MM.1S (cell line): ENCODE results near the gene SH2D4B.

Source experiments
- DNase-seq: peaks from one replicate; pipeline ENCODE4 v3.0.0-alpha.2; 2015
- H2AFZ ChIP-seq: fragments of 300-600 bp; sonication (generic); 2 replicates; pipeline ENCODE4 v1.6.0; 2016; ENCODE audit warnings: antibody characterized with exemption, low read length
- H3F3A ChIP-seq: fragments of 300-600 bp; sonication (generic); 2 replicates; pipeline ENCODE4 v1.6.1; 2016; ENCODE audit warnings: mild to moderate bottlenecking, antibody characterized with exemption, low read length, moderate library complexity, mixed read lengths; ENCODE audit not compliant: insufficient read depth
- H3K27ac ChIP-seq: fragments of 300-600 bp; sonication (generic); 2 replicates; pipeline ENCODE4 v1.5.1; 2016; ENCODE audit warnings: mild to moderate bottlenecking, low read length
- H3K27me3 ChIP-seq: fragments of 300-600 bp; sonication (generic); replicated peaks from 2 replicates; pipeline ENCODE4 v1.6.0; 2016; ENCODE audit warnings: low read length; ENCODE audit not compliant: insufficient read depth
- H3K36me3 ChIP-seq: fragments of 300-600 bp; sonication (generic); replicated peaks from 2 replicates; pipeline ENCODE4 v1.6.1; 2016; ENCODE audit warnings: mild to moderate bottlenecking, low read length, mixed read lengths; ENCODE audit not compliant: insufficient read depth
- H3K4me1 ChIP-seq: fragments of 300-600 bp; sonication (generic); 2 replicates; pipeline ENCODE4 v1.6.1; 2016; ENCODE audit warnings: low read length, mixed read lengths
- H3K4me2 ChIP-seq: fragments of 300-600 bp; sonication (generic); 2 replicates; pipeline ENCODE4 v1.6.0; 2016; ENCODE audit warnings: low read depth, low read length
- H3K4me3 ChIP-seq: fragments of 300-600 bp; sonication (generic); 2 replicates; pipeline ENCODE4 v1.5.1; 2016; ENCODE audit warnings: low read length, mixed read lengths
- H3K79me2 ChIP-seq: fragments of 300-600 bp; sonication (generic); 2 replicates; pipeline ENCODE4 v1.6.1; 2016; ENCODE audit warnings: mixed run types, low read length, mixed read lengths
- H3K9ac ChIP-seq: fragments of 300-600 bp; sonication (generic); 2 replicates; pipeline ENCODE4 v1.6.1; 2016; ENCODE audit warnings: low read length, mixed read lengths
- H3K9me2 ChIP-seq: fragments of 300-600 bp; sonication (generic); replicated peaks from 2 replicates; pipeline ENCODE4 v1.6.1; 2016; ENCODE audit warnings: mild to moderate bottlenecking, low read length, mixed read lengths; ENCODE audit not compliant: insufficient read depth
- H3K9me3 ChIP-seq: fragments of 300-600 bp; sonication (generic); replicated peaks from 2 replicates; pipeline ENCODE4 v1.6.1; 2016; ENCODE audit warnings: mild to moderate bottlenecking, low read length, mixed read lengths; ENCODE audit not compliant: insufficient read depth
- H4K20me1 ChIP-seq: fragments of 300-600 bp; sonication (generic); 2 replicates; pipeline ENCODE4 v1.6.1; 2016; ENCODE audit warnings: mild to moderate bottlenecking, low read length, moderate library complexity, mixed read lengths; ENCODE audit not compliant: insufficient read depth
- CTCF ChIP-seq: fragments of 300-600 bp; sonication (generic); IDR thresholded peaks from 2 replicates; pipeline ENCODE4 v1.5.1; 2016; ENCODE audit warnings: antibody characterized with exemption, low read length, mixed read lengths
- EZH2 ChIP-seq: fragments of 300-600 bp; sonication (generic); optimal IDR thresholded peaks from 2 replicates; pipeline ENCODE3; 2017; ENCODE audit warnings: low read depth, mild to moderate bottlenecking, antibody characterized with exemption, low read length, mixed read lengths
- EZH2phosphoT487 ChIP-seq: fragments of 300-600 bp; sonication (generic); IDR thresholded peaks from 2 replicates; pipeline ENCODE4 v1.6.1; 2018; ENCODE audit warnings: antibody characterized with exemption, low read length

Gene SH2D4B

GRCh38 chr10:80552151-80552646, 14.5 kb downstream of the SH2D4B start:
- DNase-seq = no peak
- H4K20me1 ChIP-seq = no peaks in the 10 kb centered on the region

GRCh38 chr10:80553436-80553835, 15.7 kb downstream of the SH2D4B start:
- no peaks in the 10 kb centered on the region for H3K9me3 ChIP-seq
- no peak for TF ChIP-seq EZH2phosphoT487
- TF ChIP-seq CTCF = no peak
- TF ChIP-seq EZH2 = no peak
- no peaks in the 10 kb centered on the region for H4K20me1 ChIP-seq
- H3K9me2 ChIP-seq = no peaks in the 10 kb centered on the region
- no peaks in the 10 kb centered on the region for H3K4me1 ChIP-seq
- no peak overlapping the region for H3K9ac ChIP-seq
- H3K36me3 ChIP-seq = no peaks in the 10 kb centered on the region
- H3K4me3 ChIP-seq = no peak overlapping the region
- no peaks in the 10 kb centered on the region for H3F3A ChIP-seq
- no peak overlapping the region for H2AFZ ChIP-seq
- no peaks in the 10 kb centered on the region for H3K79me2 ChIP-seq
- no peaks in the 10 kb centered on the region for H3K27me3 ChIP-seq
- DNase-seq = no peak
- H3K4me2 ChIP-seq = no peak overlapping the region
- H3K27ac ChIP-seq = no peak overlapping the region

More at GRCh38 chr10:80552151-80552646, 14.5 kb downstream of the SH2D4B start:
- Histone ChIP-seq H3K4me1 (no peaks in the 10 kb centered on the region), H2AFZ (no peak overlapping the region), H3K4me2 (no peak overlapping the region), H3K27ac (no peak overlapping the region), H3K79me2 (no peaks in the 10 kb centered on the region), H3F3A (no peaks in the 10 kb centered on the region), H3K4me3 (no peak overlapping the region), H3K9ac (no peak overlapping the region), H3K9me3 (no peaks in the 10 kb centered on the region), H3K9me2 (no peaks in the 10 kb centered on the region), H3K36me3 (no peaks in the 10 kb centered on the region), H3K27me3 (no peaks in the 10 kb centered on the region)
- TF ChIP-seq EZH2phosphoT487 = no peak
- TF ChIP-seq CTCF = no peak
- no peak for TF ChIP-seq EZH2

- Histone ChIP-seq H3K79me2 (no peaks in the 10 kb centered on the region), H3F3A (no peaks in the 10 kb centered on the region), H3K4me2 (no peak overlapping the region), H3K9me2 (no peaks in the 10 kb centered on the region), H3K27ac (no peak overlapping the region), H2AFZ (no peak overlapping the region), H3K9me3 (no peaks in the 10 kb centered on the region), H4K20me1 (no peaks in the 10 kb centered on the region), H3K36me3 (no peaks in the 10 kb centered on the region), H3K9ac (no peak overlapping the region), H3K27me3 (no peaks in the 10 kb centered on the region), H3K4me3 (no peak overlapping the region), H3K4me1 (no peaks in the 10 kb centered on the region)
- TF ChIP-seq CTCF = no peak
- no peak for TF ChIP-seq EZH2phosphoT487
- TF ChIP-seq EZH2 = no peak
- DNase-seq = no peak
Measured at GRCh38 chr10:80554050-80554449, 16.3 kb downstream of the SH2D4B start.
